ENCODE measurements around the gene CEACAM16.

Gene CEACAM16

DNA sequence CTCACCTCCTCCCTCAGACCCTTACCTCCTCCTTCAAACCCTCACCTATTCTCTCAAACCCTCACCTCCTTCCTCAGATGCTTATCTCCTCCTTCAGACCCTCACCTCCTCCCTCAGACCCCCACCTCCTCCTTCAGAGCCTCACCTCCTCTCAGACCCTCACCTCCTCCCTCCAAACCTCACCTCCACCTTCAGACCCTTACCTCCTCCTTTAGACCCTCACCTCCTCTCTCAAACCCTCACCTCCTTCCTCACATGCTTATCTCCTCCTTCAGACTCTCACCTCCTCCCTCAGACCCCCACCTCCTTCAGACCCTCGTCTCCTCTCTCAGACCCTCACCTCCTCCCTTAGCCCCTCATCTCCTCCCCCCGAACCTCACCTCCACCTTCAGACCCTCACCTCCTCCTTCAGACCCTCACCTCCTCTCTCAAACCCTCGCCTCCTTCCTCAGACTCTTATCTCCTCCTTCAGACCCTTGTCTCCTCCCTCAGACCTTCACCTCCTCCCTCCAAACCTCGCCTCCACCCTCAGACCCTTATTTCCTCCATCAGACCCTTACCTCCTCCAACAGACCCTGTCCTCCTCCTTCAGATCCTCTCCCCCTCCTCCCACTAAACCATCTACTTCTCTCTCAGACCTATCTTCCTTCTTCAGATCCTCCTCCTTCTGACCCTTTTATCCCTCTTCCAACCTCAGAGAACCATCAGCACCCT lies 47.1 kb downstream of the CEACAM16 start:
- TF ChIP-seq, protein P1, sequence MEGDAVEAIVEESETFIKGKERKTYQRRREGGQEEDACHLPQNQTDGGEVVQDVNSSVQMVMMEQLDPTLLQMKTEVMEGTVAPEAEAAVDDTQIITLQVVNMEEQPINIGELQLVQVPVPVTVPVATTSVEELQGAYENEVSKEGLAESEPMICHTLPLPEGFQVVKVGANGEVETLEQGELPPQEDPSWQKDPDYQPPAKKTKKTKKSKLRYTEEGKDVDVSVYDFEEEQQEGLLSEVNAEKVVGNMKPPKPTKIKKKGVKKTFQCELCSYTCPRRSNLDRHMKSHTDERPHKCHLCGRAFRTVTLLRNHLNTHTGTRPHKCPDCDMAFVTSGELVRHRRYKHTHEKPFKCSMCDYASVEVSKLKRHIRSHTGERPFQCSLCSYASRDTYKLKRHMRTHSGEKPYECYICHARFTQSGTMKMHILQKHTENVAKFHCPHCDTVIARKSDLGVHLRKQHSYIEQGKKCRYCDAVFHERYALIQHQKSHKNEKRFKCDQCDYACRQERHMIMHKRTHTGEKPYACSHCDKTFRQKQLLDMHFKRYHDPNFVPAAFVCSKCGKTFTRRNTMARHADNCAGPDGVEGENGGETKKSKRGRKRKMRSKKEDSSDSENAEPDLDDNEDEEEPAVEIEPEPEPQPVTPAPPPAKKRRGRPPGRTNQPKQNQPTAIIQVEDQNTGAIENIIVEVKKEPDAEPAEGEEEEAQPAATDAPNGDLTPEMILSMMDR (conservative IDR thresholded peaks at IDR 0.05) = no peak
- no peak for TF ChIP-seq ZFX (IDR thresholded peaks at IDR 0.05)
- peak overlapping the region; percentile 96 for H3K27ac ChIP-seq

DNA sequence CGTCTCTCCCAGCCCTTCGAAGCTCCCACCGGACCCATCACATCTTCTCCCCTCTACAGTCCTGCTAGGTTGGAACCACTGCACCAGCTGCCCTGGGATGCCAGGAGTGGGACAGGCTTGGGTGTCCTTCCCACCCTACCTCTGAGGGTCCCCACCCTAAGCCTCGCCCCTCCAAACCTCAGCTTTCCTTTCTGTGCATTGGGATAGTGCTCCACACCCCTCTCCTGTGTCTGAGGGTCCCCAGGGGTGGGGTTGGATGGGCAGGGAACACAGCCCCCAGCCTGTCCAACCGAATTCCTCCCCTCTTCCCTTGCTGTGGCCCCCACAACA lies 47.6 kb downstream of the CEACAM16 start:
- peak overlapping the region; percentile 96 for H3K27ac ChIP-seq
- no peak for TF ChIP-seq ZFX (IDR thresholded peaks at IDR 0.05)
- TF ChIP-seq, protein P1 (conservative IDR thresholded peaks at IDR 0.05) = no peak

DNA sequence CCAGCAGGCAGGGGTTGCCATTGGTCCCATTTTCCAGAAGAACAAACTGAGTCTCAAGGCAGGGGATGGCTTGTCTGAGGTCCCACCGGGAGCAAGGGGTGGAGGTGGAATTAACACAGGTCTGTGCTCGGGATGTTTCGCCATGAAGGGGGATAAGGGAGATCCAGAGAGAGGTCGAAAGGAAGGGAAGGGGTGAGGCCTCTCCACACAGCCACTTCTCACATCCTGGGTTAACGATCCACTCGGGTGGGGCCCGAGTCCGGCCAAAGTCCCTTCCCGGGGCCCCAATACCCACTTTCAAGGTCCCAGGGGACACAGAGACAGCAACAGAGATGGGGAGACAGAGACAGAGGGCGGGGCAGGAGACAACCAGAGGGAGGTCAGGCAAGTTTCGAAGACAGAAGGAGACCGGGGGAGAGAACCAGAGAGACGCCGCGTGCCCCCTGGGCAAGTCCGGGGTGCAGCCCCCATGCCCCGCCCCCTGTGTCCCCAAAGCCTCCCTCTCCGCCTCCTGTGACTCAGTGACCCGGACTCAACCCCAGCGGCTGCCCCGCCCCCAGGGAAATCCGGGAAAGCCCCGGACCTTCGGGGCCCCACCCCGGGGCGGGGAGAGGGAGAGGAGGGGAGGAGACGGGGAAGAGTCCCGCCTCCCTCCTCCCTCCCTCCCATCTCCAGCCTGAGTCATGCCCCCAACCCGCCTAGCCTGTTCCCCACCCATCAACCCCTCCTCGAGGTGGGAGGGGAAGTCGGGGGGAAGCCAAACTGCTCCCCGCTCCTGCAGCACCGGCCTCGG lies 48.2 kb downstream of the CEACAM16 start:
- peak overlapping the region; percentile 96 for H3K27ac ChIP-seq
- TF ChIP-seq ZFX (IDR thresholded peaks at IDR 0.05) = no peak
- TF ChIP-seq, protein P1 (conservative IDR thresholded peaks at IDR 0.05) = no peak

DNA sequence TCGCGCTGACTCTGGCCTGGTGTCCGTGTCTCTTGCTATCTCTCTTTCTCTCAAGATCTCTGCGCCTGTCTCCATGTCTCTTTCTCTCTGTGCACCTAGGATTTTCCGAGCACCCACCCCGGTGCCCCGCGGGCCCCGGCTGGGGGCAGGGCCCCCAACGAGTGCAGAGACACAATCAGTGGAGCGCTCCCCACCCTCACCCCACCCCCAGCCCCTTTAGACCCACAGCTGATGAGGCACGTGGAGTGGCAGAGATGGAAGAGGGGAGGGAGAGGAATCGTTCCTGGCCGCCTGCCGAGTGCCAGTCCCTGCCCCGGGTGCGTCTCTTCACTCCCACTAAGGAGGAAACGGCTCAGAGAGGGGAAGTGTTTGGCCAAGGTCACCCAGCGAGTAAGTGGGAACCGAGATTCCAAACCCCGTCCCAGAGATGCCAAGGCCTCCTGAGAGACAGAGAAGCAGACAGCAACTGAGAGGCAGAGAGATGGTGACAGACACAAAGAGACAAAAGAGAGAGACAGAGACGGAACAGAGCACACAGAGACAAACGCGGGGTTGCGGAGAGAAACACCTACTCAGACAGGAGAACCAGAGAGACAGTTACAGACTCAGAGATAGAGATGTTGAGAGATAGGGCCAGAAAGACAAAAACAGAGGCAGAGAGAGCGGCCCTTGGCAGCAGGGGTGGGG lies 48.9 kb downstream of the CEACAM16 start:
- no peak for TF ChIP-seq ZFX (IDR thresholded peaks at IDR 0.05)
- TF ChIP-seq, protein P1 (conservative IDR thresholded peaks at IDR 0.05) = no peak
- peak overlapping the region; percentile 96 for H3K27ac ChIP-seq

DNA sequence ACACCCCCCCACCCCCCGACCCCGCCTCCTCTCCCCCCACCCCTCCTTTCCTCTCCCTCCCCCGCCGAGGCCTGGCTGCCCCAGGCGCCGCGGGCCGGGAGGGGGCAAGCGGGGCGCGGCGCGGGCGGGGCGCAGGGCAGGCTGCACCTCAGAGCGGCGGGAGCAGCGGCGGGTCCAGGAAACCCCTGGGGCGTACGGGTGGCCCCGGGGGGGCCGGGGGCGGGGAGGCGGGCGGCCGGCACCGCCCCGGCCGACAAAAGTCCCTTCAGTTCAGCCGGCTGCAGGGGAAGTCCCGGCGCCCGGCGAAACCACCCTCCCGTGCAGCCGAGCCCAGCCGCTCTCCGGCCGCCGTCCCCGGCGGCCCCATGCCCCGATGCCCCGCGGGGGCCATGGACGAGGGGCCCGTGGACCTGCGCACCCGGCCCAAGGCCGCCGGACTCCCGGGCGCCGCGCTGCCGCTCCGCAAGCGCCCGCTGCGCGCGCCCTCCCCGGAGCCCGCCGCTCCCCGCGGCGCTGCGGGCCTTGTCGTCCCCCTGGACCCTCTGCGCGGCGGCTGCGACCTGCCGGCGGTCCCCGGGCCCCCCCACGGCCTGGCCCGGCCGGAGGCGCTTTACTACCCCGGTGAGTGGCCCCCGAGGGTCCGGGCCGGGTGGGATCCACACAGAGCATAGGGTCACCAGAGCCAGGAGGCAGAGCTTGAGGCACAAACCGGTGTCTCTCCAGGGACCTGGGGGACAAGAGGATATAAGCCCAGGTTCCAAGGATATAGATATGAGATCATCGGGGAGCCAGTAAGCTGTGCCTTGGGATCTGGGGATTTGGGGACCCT lies 49.7 kb downstream of the CEACAM16 start, which contains the start of gene BCL3:
TSS of gene BCL3 (plus strand) at position 283 of the 829 bp plus-strand sequence. CDS start at position 366, 83 bp downstream.
- peak within 1 kb of the TSS; percentile 96 for H3K27ac ChIP-seq
- peak; percentile 51 for TF ChIP-seq ZFX (IDR thresholded peaks at IDR 0.05)
- TF ChIP-seq, protein P1 (conservative IDR thresholded peaks at IDR 0.05) = no peak

DNA sequence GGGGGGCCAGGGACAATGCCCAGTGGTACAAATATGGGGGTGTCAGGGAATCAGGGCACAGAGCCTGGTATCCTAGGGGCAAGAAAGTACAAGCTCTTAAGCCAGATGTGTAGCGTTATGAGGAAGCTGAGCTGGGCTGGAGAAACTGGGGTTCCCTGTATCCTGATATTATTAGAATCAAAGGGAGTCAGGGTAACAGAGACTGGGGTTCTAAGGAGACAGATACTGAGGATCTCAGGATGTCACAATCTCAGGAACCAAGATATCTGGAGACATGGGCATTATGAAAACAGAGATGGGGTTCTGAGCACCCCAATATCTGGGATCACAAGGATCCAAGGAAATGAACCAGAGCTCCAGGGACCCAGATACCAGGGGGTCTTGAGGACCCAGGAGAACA lies 50.3 kb downstream of the CEACAM16 start:
- H3K27ac ChIP-seq = peak overlapping the region; percentile 96
- TF ChIP-seq, protein P1 (conservative IDR thresholded peaks at IDR 0.05) = no peak
- no peak for TF ChIP-seq ZFX (IDR thresholded peaks at IDR 0.05)
